HG03108 (cell line): ENCODE data around the gene KPNA6.
A peak's percentile ranks its signal among the peaks of the same experiment; 100 is the strongest.

Experiments used
- ATAC-seq: cut with Tn5 transposase; IDR thresholded peaks from one replicate; pipeline ENCODE4 v1.9.1; 2021; ENCODE audit warnings: moderate library complexity; ENCODE audit not compliant: unreplicated experiment

The KPNA6 gene

DNA sequence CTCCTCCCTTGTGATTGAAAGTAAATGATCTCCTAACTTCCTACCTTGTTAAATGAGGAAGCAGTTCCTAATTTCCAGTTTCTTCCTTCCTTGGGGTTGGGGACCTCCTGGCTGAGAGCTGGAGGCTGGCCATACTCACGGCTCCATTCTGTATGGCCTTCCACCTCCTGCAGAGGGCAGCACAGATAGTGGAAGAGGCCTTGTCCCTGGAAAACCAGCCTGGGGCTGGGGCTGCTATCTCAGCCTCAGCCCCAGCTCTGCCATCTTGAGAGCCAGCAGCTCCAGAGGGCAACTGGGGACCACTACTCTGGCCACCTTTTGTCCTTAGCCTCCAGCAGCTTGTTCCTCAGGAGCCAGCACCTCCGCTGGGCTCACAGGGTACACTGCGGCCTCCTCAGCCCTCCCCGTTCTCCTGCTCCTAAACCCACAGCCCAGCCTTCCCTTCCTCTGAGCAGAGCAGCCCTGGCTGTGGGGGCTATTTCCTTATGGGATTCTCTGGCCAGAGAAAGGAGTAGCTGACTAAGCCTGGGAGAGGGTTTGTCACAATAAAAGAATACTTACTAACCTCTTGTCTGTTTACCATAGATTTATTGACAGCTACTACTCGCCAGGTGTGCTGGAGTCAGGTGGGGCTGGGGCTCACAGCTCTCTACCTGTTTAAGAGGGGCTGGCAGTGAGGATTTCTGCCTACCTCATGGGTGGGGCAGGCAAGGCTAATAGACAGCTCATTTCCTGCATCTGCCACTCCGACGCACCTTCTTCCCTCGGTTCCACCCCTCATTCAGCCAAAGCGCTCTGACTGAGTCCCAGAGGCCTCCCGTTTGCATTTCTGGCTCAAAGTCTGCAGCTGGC is 108.0 kb downstream of the KPNA6 start:
- no peak for ATAC-seq

DNA sequence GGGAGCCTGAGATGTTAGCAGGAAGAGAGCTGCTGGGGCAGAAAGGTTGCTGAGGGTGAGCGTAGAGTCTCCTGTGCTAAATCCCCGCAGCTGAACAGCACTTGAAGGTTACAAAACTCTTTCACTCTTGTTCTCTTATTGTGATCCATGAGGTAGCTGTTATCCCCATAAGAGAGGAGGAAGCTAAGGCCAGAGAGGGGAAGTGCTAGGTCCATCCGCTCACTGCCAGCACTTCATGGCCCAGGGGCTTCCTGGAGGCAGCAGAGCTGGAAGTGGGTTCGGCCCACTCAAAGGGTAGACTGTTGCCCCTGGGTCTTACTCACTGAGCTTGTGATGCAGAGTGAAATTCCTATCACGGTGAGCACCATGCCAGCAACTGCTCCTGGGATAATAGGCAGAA is 108.7 kb downstream of the KPNA6 start:
- ATAC-seq = no peak

DNA sequence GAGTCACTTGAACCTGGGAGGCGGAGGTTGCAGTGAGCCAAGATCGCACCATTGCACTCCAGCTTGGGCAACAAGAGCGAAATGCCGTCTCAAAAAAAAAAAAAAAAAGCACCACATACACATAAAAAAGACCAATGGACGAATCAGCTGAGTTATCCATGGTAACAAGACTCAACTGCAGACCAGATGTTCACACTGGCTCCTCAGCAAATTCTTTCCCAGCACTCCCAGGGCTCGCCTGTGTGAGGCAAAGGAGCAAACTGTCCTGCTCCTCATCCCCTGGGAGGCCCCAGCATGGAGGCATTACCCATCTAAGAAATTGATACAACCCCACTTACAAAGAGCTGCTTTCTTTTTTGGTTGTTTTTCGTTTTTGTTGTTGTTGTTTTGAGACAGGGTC is 111.2 kb downstream of the KPNA6 start:
- no peak for ATAC-seq

DNA sequence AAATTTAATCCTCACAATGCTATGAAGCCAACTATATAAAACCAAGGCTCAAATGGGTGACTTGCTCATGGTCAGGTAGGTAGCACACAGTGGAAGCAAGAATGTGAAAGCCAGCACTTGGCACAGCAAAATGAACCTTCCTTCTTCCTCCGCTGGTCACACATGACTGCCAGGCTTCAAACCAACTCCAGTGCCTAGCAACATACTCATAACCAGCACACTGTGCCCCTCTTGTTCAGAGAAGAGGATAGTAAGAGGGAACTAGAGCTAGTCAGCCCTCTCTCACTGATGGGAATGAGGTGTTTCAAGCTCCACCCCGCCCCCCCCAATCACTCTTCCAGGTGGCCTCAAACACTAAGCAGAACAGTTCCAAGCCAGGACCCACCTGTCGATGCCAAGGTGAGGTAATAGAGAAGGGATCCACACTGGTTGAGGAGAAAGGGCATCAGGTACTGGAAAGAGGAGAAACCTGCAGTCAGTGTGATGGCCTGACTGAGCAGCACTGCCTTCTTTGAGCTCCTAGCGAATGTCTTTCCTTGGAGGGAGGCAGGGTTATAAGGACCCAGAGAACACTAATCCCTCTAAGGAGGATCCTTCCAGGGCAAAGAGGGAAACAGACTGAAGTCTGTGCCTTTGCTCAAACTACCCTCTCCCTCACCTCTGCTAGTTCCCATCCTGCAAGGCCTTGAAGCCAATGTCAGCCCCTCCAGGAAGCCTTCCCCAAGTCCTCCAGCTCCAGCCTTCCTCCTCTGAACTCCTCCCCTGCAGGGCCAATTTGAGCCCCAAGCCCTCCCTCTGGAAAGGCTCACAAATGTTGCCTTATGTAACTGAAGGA is 113.1 kb downstream of the KPNA6 start:
- ATAC-seq = no peak

DNA sequence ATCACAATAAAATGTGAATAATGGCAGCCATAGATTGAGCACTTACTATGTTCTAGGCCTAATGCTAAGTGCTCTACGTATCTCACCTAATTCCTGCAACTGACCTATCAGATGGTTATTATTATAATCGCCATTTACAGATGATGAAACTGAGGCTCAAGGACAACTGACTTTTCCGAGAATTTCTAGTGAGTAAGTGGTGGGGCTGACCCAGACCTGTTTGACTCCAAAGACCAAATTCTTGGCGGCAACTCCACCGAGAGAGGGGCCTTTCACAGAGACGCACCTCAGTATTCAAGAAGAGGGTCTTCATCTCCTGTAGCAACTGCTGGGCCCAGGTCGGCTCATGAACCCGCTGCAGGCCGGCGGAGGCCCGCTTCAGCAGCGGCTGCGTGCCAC is 113.7 kb downstream of the KPNA6 start:
- ATAC-seq = no peak

DNA sequence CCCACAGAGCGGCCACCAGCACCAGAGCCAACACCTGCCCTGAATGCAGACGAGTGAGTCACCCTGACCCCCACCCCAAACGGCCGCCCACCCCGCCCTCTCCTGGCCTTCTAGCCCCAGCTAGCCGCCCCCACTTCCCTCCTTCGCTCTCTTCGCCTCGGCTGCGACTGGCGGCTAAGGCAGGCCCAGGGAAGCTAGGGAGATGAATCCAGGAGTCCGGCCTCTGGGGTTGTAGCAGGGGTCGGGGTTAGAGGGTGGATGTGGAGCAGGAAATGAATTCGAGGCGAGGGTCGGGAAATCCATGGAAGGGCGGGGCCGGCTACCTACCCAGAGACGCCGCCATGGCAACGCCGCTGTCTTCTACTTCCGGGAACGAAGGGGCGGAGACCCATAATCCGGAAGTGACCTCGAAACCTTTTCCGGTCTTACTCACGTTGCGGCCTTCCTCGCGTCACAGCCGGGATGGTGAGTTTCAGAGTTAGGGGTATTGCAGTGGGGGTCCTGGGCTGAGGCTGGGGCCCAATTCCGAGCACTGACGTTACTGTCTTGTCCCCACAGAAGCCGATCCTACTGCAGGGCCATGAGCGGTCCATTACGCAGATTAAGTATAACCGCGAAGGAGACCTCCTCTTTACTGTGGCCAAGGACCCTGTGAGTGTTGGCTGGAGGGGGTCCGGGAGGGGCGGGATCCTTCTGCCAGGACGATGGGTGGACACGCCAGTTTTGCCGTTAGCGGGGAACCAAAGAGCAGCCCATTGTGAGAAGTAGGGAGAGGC is 114.3 kb downstream of the KPNA6 start, which contains the start of the genes EIF3I and TMEM234:
Gene EIF3I, plus strand, starts transcription at position 428 of the 776 bp plus-strand sequence. Its CDS starts 35 bp downstream, at position 463.
Gene TMEM234, minus strand, starts transcription at position 374 of the 776 bp plus-strand sequence. Its CDS starts 31 bp downstream, at position 343.
- ATAC-seq = peak; percentile 88

DNA sequence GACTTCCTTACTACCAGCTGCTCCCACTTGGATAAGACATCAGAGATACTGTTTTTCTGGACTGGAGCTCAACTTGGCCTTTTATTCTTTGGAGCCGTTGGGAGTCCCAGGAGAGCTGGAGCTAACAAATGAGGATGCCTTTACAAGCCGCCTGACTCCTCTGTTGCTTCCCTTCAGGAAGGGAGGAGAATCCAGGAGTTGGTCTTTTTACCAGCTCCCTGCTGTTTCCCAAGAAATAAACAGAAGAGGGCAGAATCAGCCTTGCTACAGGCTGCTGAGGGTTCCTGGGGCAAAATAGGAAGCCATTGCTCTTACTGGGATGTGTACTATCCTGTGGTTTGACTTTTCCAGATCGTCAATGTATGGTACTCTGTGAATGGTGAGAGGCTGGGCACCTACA is 115.8 kb downstream of the KPNA6 start:
- no peak for ATAC-seq

DNA sequence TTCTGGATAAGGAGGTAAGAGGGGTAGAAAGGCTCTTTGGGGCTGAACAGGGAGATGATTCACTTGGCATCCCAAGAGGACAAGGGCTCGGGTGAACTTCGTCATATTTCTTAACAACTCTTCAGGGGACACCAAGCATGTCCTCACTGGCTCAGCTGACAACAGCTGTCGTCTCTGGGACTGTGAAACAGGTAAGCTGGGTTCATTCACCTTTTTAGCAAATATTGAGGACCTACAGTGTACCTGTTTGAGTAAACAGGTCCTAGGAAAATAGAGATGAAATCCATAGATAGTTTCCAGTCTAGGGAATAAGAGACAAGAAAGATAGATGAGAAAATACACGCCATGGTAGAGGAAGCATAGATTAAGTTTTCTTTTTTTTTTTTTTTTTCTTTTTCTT is 116.4 kb downstream of the KPNA6 start:
- no peak for ATAC-seq
